HEK293 (cell line): ENCODE results near the gene CANX.

Experiments used
- BCL6B ChIP-seq: fragments of 450-650 bp; formaldehyde crosslinking; IDR thresholded peaks from 2 replicates; pipeline ENCODE4 v1.5.1; 2017; ENCODE audit warnings: missing biosample characterization, missing genetic modification characterization
- GLI2 ChIP-seq: fragments of 450-650 bp; formaldehyde crosslinking; IDR thresholded peaks from 2 replicates; pipeline ENCODE4; 2017; ENCODE audit warnings: missing biosample characterization, missing genetic modification characterization, low read depth, borderline replicate concordance
- GLIS1 ChIP-seq: fragments of 450-650 bp; formaldehyde crosslinking; IDR thresholded peaks from 2 replicates; pipeline ENCODE4 v1.5.1; 2016; ENCODE audit warnings: missing biosample characterization, missing genetic modification characterization
- HOXC10 ChIP-seq: sonication (generic); formaldehyde crosslinking; IDR thresholded peaks from 2 replicates; pipeline ENCODE4 v1.8.1; 2023; ENCODE audit warnings: mild to moderate bottlenecking, missing genetic modification reagents
- INSM2 ChIP-seq: fragments of 450-650 bp; formaldehyde crosslinking; IDR thresholded peaks from 2 replicates; pipeline ENCODE4 v1.5.1; 2016; ENCODE audit warnings: missing biosample characterization, missing genetic modification characterization
- MZF1 ChIP-seq: fragments of 450-650 bp; formaldehyde crosslinking; IDR thresholded peaks from 2 replicates; pipeline ENCODE4 v1.5.1; 2017; ENCODE audit warnings: missing biosample characterization, missing genetic modification characterization, borderline replicate concordance
- OSR2 ChIP-seq: fragments of 450-650 bp; formaldehyde crosslinking; IDR thresholded peaks from 2 replicates; pipeline ENCODE4 v1.5.1; 2016; ENCODE audit warnings: missing biosample characterization, missing genetic modification characterization
- PRDM1 ChIP-seq: fragments of 450-650 bp; formaldehyde crosslinking; IDR thresholded peaks from 2 replicates; pipeline ENCODE4; 2016; ENCODE audit warnings: missing biosample characterization, missing genetic modification characterization
- PRDM4 ChIP-seq: fragments of 450-650 bp; formaldehyde crosslinking; IDR thresholded peaks from 2 replicates; pipeline ENCODE4 v1.5.1; 2017; ENCODE audit warnings: missing biosample characterization, missing genetic modification characterization
- ZNF175 ChIP-seq: fragments of 450-650 bp; formaldehyde crosslinking; IDR thresholded peaks from 2 replicates; pipeline ENCODE4 v1.5.1; 2016; ENCODE audit warnings: missing biosample characterization, missing genetic modification characterization
- ZNF2 ChIP-seq: fragments of 450-650 bp; formaldehyde crosslinking; IDR thresholded peaks from 2 replicates; pipeline ENCODE4 v1.5.1; 2016; ENCODE audit warnings: missing biosample characterization, missing genetic modification characterization
- ZNF223 ChIP-seq: fragments of 450-650 bp; formaldehyde crosslinking; IDR thresholded peaks from 2 replicates; pipeline ENCODE4 v1.5.1; 2016; ENCODE audit warnings: missing biosample characterization, missing genetic modification characterization
- ZNF266 ChIP-seq: fragments of 450-650 bp; formaldehyde crosslinking; IDR thresholded peaks from 2 replicates; pipeline ENCODE4 v1.5.1; 2016; ENCODE audit warnings: missing biosample characterization, missing genetic modification characterization, low read depth
- ZNF404 ChIP-seq: fragments of 450-650 bp; formaldehyde crosslinking; IDR thresholded peaks from 2 replicates; pipeline ENCODE4 v1.5.1; 2017; ENCODE audit warnings: missing biosample characterization, missing genetic modification characterization
- ZNF426 ChIP-seq: fragments of 450-650 bp; formaldehyde crosslinking; IDR thresholded peaks from 2 replicates; pipeline ENCODE4 v1.5.1; 2017; ENCODE audit warnings: missing biosample characterization, missing genetic modification characterization, mild to moderate bottlenecking, inconsistent platforms, moderate library complexity
- ZNF473 ChIP-seq: fragments of 450-650 bp; formaldehyde crosslinking; IDR thresholded peaks from 2 replicates; pipeline ENCODE4 v1.5.1; 2017; ENCODE audit warnings: missing biosample characterization, missing genetic modification characterization
- ZNF501 ChIP-seq: fragments of 450-650 bp; formaldehyde crosslinking; IDR thresholded peaks from 2 replicates; pipeline ENCODE4 v1.5.1; 2016; ENCODE audit warnings: missing biosample characterization, missing genetic modification characterization
- ZNF513 ChIP-seq: fragments of 450-650 bp; IDR thresholded peaks from 2 replicates; pipeline ENCODE4 v1.5.1; 2018; ENCODE audit warnings: missing biosample characterization, missing genetic modification characterization
- ZNF600 ChIP-seq: fragments of 450-650 bp; formaldehyde crosslinking; IDR thresholded peaks from 2 replicates; pipeline ENCODE4 v1.5.1; 2016; ENCODE audit warnings: missing biosample characterization, missing genetic modification characterization
- ZNF621 ChIP-seq: fragments of 450-650 bp; formaldehyde crosslinking; IDR thresholded peaks from 2 replicates; pipeline ENCODE4 v1.5.1; 2017; ENCODE audit warnings: missing biosample characterization, missing genetic modification characterization
- ZNF660 ChIP-seq: fragments of 450-650 bp; IDR thresholded peaks from 2 replicates; pipeline ENCODE4 v1.5.1; 2018; ENCODE audit warnings: missing biosample characterization, mild to moderate bottlenecking, missing genetic modification characterization
- ZNF768 ChIP-seq: fragments of 450-650 bp; formaldehyde crosslinking; IDR thresholded peaks from 2 replicates; pipeline ENCODE4 v1.5.1; 2018; ENCODE audit warnings: missing biosample characterization, mild to moderate bottlenecking, missing genetic modification characterization
- ZNF776 ChIP-seq: fragments of 450-650 bp; formaldehyde crosslinking; IDR thresholded peaks from 2 replicates; pipeline ENCODE4 v1.5.0; 2017; ENCODE audit warnings: missing biosample characterization, missing genetic modification characterization, borderline replicate concordance
- ZNF837 ChIP-seq: fragments of 450-650 bp; formaldehyde crosslinking; IDR thresholded peaks from 2 replicates; pipeline ENCODE4 v1.5.1; 2016; ENCODE audit warnings: missing biosample characterization, missing genetic modification characterization
- TF ChIP-seq, protein P1 (sequence below): fragments of 450-650 bp; formaldehyde crosslinking; IDR thresholded peaks from 2 replicates; pipeline ENCODE4 v1.5.1; 2016; ENCODE audit warnings: missing biosample characterization, missing genetic modification characterization
- TF ChIP-seq, protein P2 (sequence below): fragments of 450-650 bp; formaldehyde crosslinking; IDR thresholded peaks from 2 replicates; pipeline ENCODE4 v1.5.1; 2017; ENCODE audit warnings: missing biosample characterization, missing genetic modification characterization
- TF ChIP-seq, protein P3 (sequence below): fragments of 450-650 bp; formaldehyde crosslinking; IDR thresholded peaks from 2 replicates; pipeline ENCODE4 v1.5.1; 2016; ENCODE audit warnings: missing biosample characterization, missing genetic modification characterization

The CANX gene

GRCh38 chr5:179697993-179698934 is 503 bp upstream of the CANX start (continued):
- TF ChIP-seq ZNF404, result no peak
- no peak for TF ChIP-seq ZNF837 (tag by site-specific recombination)
- TF ChIP-seq ZNF426 (tag by site-specific recombination), result no peak
- peak; percentile 58; the same call in 1 of the 2 replicates for TF ChIP-seq OSR2 (tag by site-specific recombination)
- TF ChIP-seq GLI2 (tag by site-specific recombination), result no peak
- TF ChIP-seq ZNF501 (tag by site-specific recombination), result peak; percentile 93
- TF ChIP-seq ZNF660 (tag by site-specific recombination), result peak; percentile 86
- TF ChIP-seq GLIS1, result peak; percentile 66; the same call in 1 of the 2 replicates
- peak; percentile 24; the same call in 1 of the 2 replicates for TF ChIP-seq ZNF768 (tag by site-specific recombination)
- TF ChIP-seq ZNF223, result no peak
- no peak for TF ChIP-seq ZNF266 (tag by site-specific recombination)
- TF ChIP-seq ZNF600, result peak; percentile 99
- no peak for TF ChIP-seq MZF1 (tag by site-specific recombination)
- no peak for TF ChIP-seq HOXC10 (CRISPR knock-in tag)
- TF ChIP-seq, protein P1, sequence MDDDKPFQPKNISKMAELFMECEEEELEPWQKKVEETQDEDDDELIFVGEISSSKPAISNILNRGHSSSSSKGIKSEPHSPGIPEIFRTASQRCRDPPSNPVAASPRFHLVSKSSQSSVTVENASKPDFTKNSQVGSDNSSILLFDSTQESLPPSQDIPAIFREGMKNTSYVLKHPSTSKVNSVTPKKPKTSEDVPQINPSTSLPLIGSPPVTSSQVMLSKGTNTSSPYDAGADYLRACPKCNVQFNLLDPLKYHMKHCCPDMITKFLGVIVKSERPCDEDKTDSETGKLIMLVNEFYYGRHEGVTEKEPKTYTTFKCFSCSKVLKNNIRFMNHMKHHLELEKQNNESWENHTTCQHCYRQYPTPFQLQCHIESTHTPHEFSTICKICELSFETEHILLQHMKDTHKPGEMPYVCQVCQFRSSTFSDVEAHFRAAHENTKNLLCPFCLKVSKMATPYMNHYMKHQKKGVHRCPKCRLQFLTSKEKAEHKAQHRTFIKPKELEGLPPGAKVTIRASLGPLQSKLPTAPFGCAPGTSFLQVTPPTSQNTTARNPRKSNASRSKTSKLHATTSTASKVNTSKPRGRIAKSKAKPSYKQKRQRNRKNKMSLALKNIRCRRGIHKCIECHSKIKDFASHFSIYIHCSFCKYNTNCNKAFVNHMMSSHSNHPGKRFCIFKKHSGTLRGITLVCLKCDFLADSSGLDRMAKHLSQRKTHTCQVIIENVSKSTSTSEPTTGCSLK, result no peak
- TF ChIP-seq ZNF175, result no peak
- TF ChIP-seq, protein P2, sequence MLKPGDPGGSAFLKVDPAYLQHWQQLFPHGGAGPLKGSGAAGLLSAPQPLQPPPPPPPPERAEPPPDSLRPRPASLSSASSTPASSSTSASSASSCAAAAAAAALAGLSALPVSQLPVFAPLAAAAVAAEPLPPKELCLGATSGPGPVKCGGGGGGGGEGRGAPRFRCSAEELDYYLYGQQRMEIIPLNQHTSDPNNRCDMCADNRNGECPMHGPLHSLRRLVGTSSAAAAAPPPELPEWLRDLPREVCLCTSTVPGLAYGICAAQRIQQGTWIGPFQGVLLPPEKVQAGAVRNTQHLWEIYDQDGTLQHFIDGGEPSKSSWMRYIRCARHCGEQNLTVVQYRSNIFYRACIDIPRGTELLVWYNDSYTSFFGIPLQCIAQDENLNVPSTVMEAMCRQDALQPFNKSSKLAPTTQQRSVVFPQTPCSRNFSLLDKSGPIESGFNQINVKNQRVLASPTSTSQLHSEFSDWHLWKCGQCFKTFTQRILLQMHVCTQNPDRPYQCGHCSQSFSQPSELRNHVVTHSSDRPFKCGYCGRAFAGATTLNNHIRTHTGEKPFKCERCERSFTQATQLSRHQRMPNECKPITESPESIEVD (tag by site-specific recombination), result no peak
- peak; percentile 90 for TF ChIP-seq ZNF2 (tag by site-specific recombination)
- no peak for TF ChIP-seq PRDM4 (tag by site-specific recombination)
- TF ChIP-seq BCL6B, result no peak
- TF ChIP-seq, protein P3, sequence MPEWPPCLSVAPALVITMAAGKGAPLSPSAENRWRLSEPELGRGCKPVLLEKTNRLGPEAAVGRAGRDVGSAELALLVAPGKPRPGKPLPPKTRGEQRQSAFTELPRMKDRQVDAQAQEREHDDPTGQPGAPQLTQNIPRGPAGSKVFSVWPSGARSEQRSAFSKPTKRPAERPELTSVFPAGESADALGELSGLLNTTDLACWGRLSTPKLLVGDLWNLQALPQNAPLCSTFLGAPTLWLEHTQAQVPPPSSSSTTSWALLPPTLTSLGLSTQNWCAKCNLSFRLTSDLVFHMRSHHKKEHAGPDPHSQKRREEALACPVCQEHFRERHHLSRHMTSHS (tag by site-specific recombination), result no peak
- TF ChIP-seq ZNF513 (tag by site-specific recombination), result no peak
- TF ChIP-seq ZNF473, result no peak
- peak; percentile 72; the same call in 1 of the 2 replicates for TF ChIP-seq INSM2 (tag by site-specific recombination)
- no peak for TF ChIP-seq ZNF776 (tag by site-specific recombination)
- 0 out of 2 replicates have a peak, but pooled peaks have one; percentile 18 for TF ChIP-seq PRDM1 (tag by site-specific recombination)
- no peak for TF ChIP-seq ZNF621 (tag by site-specific recombination)
